PFSK-1 (cell line): ENCODE measurements around the gene MEGF10.

Source experiments
- FOXP2 ChIP-seq: optimal IDR thresholded peaks from 2 replicates; pipeline ENCODE3; 2011; ENCODE audit warnings: borderline replicate concordance, control low read depth, inconsistent platforms; ENCODE audit not compliant: insufficient read depth; ENCODE audit errors: extremely low read length, extremely low read depth
- POLR2AphosphoS5 ChIP-seq: IDR thresholded peaks from 2 replicates; pipeline ENCODE4 v1.6.1; 2012; ENCODE audit warnings: low read depth, mild to moderate bottlenecking, control low read depth, low read length, moderate library complexity
- REST ChIP-seq, 2 experiments: IDR thresholded peaks; 2 replicates each; pipeline versions ENCODE4 v1.6.1 to v1.8.0; 2011 to 2012; ENCODE audit warnings: low read depth in 2 of 2, low read length in 2 of 2, control low read depth in 1 of 2, inconsistent platforms in 1 of 2, mild to moderate bottlenecking in 1 of 2, moderate library complexity in 1 of 2; ENCODE audit not compliant: insufficient read depth in 1 of 2
- SIN3A ChIP-seq: IDR thresholded peaks from 2 replicates; pipeline ENCODE4 v1.6.1; 2012; ENCODE audit warnings: mild to moderate bottlenecking, low read length, moderate library complexity, borderline replicate concordance; ENCODE audit not compliant: insufficient read depth
- TAF1 ChIP-seq: IDR thresholded peaks from 2 replicates; pipeline ENCODE4 v1.6.1; 2012; ENCODE audit warnings: low read length, control low read depth, borderline replicate concordance; ENCODE audit not compliant: insufficient read depth

- TF ChIP-seq SIN3A (no peak), POLR2AphosphoS5 (no peak), TAF1 (no peak), REST (IDR thresholded peaks at IDR 0.05; ENCODE audit: insufficient read depth in 1 of 2, low read depth in 2 of 2, low read length in 2 of 2) (no peak), FOXP2 (no peak)
These were observed 68.9 kb downstream of the MEGF10 start for GRCh38 chr5:127359502-127359901.
